ENCODE data around the gene HSDL1.

- TF ChIP-seq, protein P1, sequence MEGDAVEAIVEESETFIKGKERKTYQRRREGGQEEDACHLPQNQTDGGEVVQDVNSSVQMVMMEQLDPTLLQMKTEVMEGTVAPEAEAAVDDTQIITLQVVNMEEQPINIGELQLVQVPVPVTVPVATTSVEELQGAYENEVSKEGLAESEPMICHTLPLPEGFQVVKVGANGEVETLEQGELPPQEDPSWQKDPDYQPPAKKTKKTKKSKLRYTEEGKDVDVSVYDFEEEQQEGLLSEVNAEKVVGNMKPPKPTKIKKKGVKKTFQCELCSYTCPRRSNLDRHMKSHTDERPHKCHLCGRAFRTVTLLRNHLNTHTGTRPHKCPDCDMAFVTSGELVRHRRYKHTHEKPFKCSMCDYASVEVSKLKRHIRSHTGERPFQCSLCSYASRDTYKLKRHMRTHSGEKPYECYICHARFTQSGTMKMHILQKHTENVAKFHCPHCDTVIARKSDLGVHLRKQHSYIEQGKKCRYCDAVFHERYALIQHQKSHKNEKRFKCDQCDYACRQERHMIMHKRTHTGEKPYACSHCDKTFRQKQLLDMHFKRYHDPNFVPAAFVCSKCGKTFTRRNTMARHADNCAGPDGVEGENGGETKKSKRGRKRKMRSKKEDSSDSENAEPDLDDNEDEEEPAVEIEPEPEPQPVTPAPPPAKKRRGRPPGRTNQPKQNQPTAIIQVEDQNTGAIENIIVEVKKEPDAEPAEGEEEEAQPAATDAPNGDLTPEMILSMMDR (IDR thresholded peaks at IDR 0.05), result no peak
- TF ChIP-seq POLR2A (IDR thresholded peaks at IDR 0.05) (no peak), EP300 (IDR thresholded peaks at IDR 0.05) (no peak)
Measured at GRCh38 chr16:84177741-84178073, 32.7 kb upstream of the HSDL1 start.
